Esophagus muscularis mucosa (tissue), 3 donors: ENCODE results near the gene AKAP10.

Source experiments
- CTCF ChIP-seq, 3 experiments: fragments of 200-600 bp in 2 of 3; fragments of 450-650 bp in 1 of 3; sonication (generic) in 2 of 3; IDR thresholded peaks; one replicate each; pipeline ENCODE4 v1.5.1; 2017 to 2019; ENCODE audit warnings: antibody characterized with exemption in 3 of 3, mild to moderate bottlenecking in 2 of 3, moderate library complexity in 1 of 3
- POLR2A ChIP-seq: fragments of 450-650 bp; IDR thresholded peaks from one replicate; pipeline ENCODE4 v1.6.1; 2017; ENCODE audit warnings: antibody characterized with exemption, moderate library complexity, mild to moderate bottlenecking, low read depth
- POLR2AphosphoS5 ChIP-seq, 2 donors: sonication (generic); formaldehyde crosslinking; IDR thresholded peaks; one replicate each; pipeline ENCODE4 v1.6.1; 2017; ENCODE audit warnings: antibody characterized with exemption in 2 of 2

GRCh38 chr17:19909139-19909538, 68.5 kb downstream of the AKAP10 start:
- TF ChIP-seq CTCF (IDR thresholded peaks at IDR 0.05), result no peak
- no peak for TF ChIP-seq POLR2AphosphoS5 (IDR thresholded peaks at IDR 0.05)
- TF ChIP-seq POLR2A, result no peak
